Neuronal stem cell (in vitro differentiated cells): Measurements from ENCODE around the gene ETV6.

Experiments
- DNase-seq: peaks from one replicate; pipeline ENCODE4 v3.0.0-alpha.2; 2013; ENCODE audit warnings: low spot score
- H2AFZ ChIP-seq: one replicate; pipeline ENCODE4 v1.6.1; 2013; ENCODE audit warnings: mild to moderate bottlenecking, low read length, inconsistent platforms
- H2AK5ac ChIP-seq: 2 replicates; pipeline ENCODE4 v1.6.1; 2013; ENCODE audit warnings: low read depth, mild to moderate bottlenecking, inconsistent platforms, low read length, moderate library complexity, mixed read lengths
- H2BK120ac ChIP-seq: 2 replicates; pipeline ENCODE4 v1.6.1; 2013; ENCODE audit warnings: low read depth, mild to moderate bottlenecking, inconsistent platforms, low read length, moderate library complexity, mixed read lengths
- H2BK12ac ChIP-seq: one replicate; pipeline ENCODE4 v1.6.1; 2013; ENCODE audit warnings: low read length, inconsistent platforms
- H2BK15ac ChIP-seq: 2 replicates; pipeline ENCODE4 v1.6.1; 2013; ENCODE audit warnings: mild to moderate bottlenecking, low read length, inconsistent platforms, mixed read lengths
- H2BK5ac ChIP-seq: one replicate; pipeline ENCODE4 v1.6.1; 2013; ENCODE audit warnings: inconsistent platforms, mild to moderate bottlenecking, low read length, moderate library complexity
- H3K14ac ChIP-seq: one replicate; pipeline ENCODE4 v1.6.1; 2013; ENCODE audit warnings: low read length, inconsistent platforms
- H3K18ac ChIP-seq: 2 replicates; pipeline ENCODE4 v1.6.1; 2013; ENCODE audit warnings: low read length, inconsistent platforms
- H3K23ac ChIP-seq: 2 replicates; pipeline ENCODE4 v1.6.1; 2013; ENCODE audit warnings: low read depth, mild to moderate bottlenecking, mixed read lengths, low read length, inconsistent platforms; ENCODE audit not compliant: poor library complexity
- H3K27ac ChIP-seq: replicated peaks from 3 replicates; pipeline ENCODE4 v1.5.1; 2013; ENCODE audit warnings: low read length, inconsistent platforms
- H3K27me3 ChIP-seq, 3 experiments: 2 replicates each; pipeline ENCODE4 v1.6.1; 2013; ENCODE audit warnings: low read length in 3 of 3, mild to moderate bottlenecking in 2 of 3, inconsistent platforms in 1 of 3, low read depth in 1 of 3, mixed read lengths in 1 of 3, moderate library complexity in 1 of 3; ENCODE audit not compliant: control insufficient read depth in 3 of 3, insufficient read depth in 3 of 3
- H3K36me3 ChIP-seq, 2 donors: replicated peaks in 1 of 2; 2 replicates each; pipeline ENCODE4 v1.6.1; 2013; ENCODE audit warnings: low read length in 2 of 2; ENCODE audit not compliant: control insufficient read depth in 2 of 2, insufficient read depth in 2 of 2
- H3K4ac ChIP-seq: 2 replicates; pipeline ENCODE4 v1.6.1; 2013; ENCODE audit warnings: inconsistent platforms, mild to moderate bottlenecking, low read length, moderate library complexity
- H3K4me1 ChIP-seq, 2 donors: 1 replicate in 1 of 2; 2 replicates in 1 of 2; pipeline ENCODE4 v1.6.1; 2013; ENCODE audit warnings: low read length in 2 of 2, low read depth in 1 of 2; ENCODE audit not compliant: control insufficient read depth in 2 of 2, insufficient read depth in 1 of 2
- H3K4me2 ChIP-seq: one replicate; pipeline ENCODE4 v1.6.1; 2013; ENCODE audit warnings: mild to moderate bottlenecking, low read length, inconsistent platforms; ENCODE audit not compliant: insufficient read depth, poor library complexity, severe bottlenecking
- H3K4me3 ChIP-seq, 2 donors: 2 replicates each; pipeline ENCODE4 v1.5.1; 2013; ENCODE audit warnings: low read length in 2 of 2, mild to moderate bottlenecking in 2 of 2, inconsistent platforms in 1 of 2, moderate library complexity in 1 of 2
- H3K79me1 ChIP-seq: one replicate; pipeline ENCODE4 v1.6.1; 2013; ENCODE audit warnings: low read depth, mild to moderate bottlenecking, inconsistent platforms, low read length, moderate library complexity
- H3K9ac ChIP-seq: one replicate; pipeline ENCODE4 v1.6.1; 2013; ENCODE audit warnings: mild to moderate bottlenecking, low read depth, low read length, inconsistent platforms; ENCODE audit not compliant: poor library complexity
- H3K9me3 ChIP-seq, 2 donors: replicated peaks in 1 of 2; 2 replicates each; pipeline versions ENCODE3 to v1.6.1; 2013; ENCODE audit warnings: low read length in 2 of 2, mild to moderate bottlenecking in 2 of 2, inconsistent platforms in 1 of 2, low read depth in 1 of 2, mixed read lengths in 1 of 2, moderate library complexity in 1 of 2; ENCODE audit not compliant: control insufficient read depth in 2 of 2, insufficient read depth in 1 of 2
- H4K8ac ChIP-seq: one replicate; pipeline ENCODE4 v1.6.1; 2013; ENCODE audit warnings: low read depth, mild to moderate bottlenecking, inconsistent platforms, low read length, moderate library complexity
- H4K91ac ChIP-seq: one replicate; pipeline ENCODE4 v1.6.1; 2013; ENCODE audit warnings: low read length, low read depth, mild to moderate bottlenecking, inconsistent platforms; ENCODE audit not compliant: poor library complexity
- WGBS, 2 donors: extraction: QIAGEN DNeasy Blood & Tissue Kit; methylation state at CpG; one replicate each; pipeline ENCODE4 v1.1.7; 2013; ENCODE audit warnings: missing lambda C conversion rate in 2 of 2, mixed read lengths in 1 of 2; ENCODE audit not compliant: insufficient read length in 2 of 2, insufficient replicate concordance in 1 of 2; ENCODE audit errors: extremely low coverage in 2 of 2; 5-methylcytosine and 5-hydroxymethylcytosine counted together

ETV6 gene

GRCh38 chr12:11672256-11673191, 23.1 kb downstream of the ETV6 start:
- H2BK120ac ChIP-seq, result no peak overlapping the region

DNA sequence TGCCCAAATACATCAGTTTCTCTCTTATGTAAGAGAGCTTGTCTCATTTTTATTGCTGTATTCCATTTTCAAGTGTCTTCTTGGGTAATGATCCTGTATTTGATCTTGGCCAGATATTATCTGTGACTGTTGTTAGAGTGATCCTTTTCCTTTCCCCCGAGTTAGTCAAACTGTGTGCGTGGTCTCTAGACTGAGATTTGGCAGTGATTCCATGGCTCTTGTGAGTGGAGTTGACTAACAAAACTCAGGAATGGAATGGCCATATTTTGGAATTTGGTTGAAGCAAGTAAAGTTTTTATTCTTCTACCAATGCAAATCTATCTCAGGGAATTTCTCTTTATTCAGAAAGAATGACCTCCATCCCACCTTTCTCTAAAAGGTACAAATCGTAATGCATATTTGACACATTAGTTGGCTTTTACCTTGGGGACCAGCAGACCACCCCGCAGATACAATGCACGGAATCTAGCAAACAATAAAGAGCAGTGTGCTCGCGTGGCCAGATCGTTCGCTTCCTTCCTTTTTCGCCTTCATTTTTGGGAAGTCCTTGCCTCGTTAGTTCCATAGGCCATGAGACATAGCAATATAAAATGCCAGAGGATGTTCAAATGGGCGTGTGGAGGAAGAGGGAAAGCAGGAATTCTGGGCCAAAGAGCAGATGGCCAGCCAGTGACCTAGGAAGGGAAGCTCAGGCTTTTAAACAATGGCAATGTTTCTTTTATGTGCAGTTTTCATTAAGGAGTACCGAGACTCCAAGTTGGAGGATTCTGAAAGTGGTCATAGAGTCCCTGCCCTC, 24.4 kb downstream of the ETV6 start:
- peaks cover 3 to 6% of the 10 kb centered on the region in 2 donors for H3K4me1 ChIP-seq
- no peak overlapping the region for H2BK12ac ChIP-seq
- DNase-seq, result no peak
- H2AK5ac ChIP-seq, result no peak overlapping the region
- no peak overlapping the region for H2BK5ac ChIP-seq
- no peak overlapping the region for H3K23ac ChIP-seq
- no peak overlapping the region for H3K4me3 ChIP-seq
- H3K18ac ChIP-seq, result no peak overlapping the region
- H3K4me2 ChIP-seq, result no peak overlapping the region
- no peak overlapping the region for H2AFZ ChIP-seq
- H3K79me1 ChIP-seq, result no peaks in the 10 kb centered on the region
- H2BK15ac ChIP-seq, result no peak overlapping the region
- H3K14ac ChIP-seq, result no peak overlapping the region
- no peak overlapping the region for H2BK120ac ChIP-seq
- WGBS, 2 donors, result no CpG with 5 or more reads among the region's 13 CpGs
- H4K91ac ChIP-seq, result no peak overlapping the region
- peaks cover 0 to 10% of the 10 kb centered on the region in 2 donors for H3K36me3 ChIP-seq
- no peak overlapping the region for H4K8ac ChIP-seq
- no peak overlapping the region for H3K9ac ChIP-seq
- H3K27me3 ChIP-seq, result no peaks in the 10 kb centered on the region
- H3K9me3 ChIP-seq, result no peaks in the 10 kb centered on the region
- H3K27ac ChIP-seq, result no peak overlapping the region
- H3K4ac ChIP-seq, result no peak overlapping the region

More at GRCh38 chr12:11672256-11673191, 23.1 kb downstream of the ETV6 start:
- no peak overlapping the region for H4K91ac ChIP-seq
- H2BK15ac ChIP-seq, result no peak overlapping the region
- H3K4me1 ChIP-seq, result peaks cover 3 to 6% of the 10 kb centered on the region in 2 donors
- H3K36me3 ChIP-seq, result peaks cover 0 to 1% of the 10 kb centered on the region in 2 donors
- no peak overlapping the region for H3K23ac ChIP-seq
- no peaks in the 10 kb centered on the region for H3K27me3 ChIP-seq
- no peaks in the 10 kb centered on the region for H3K9me3 ChIP-seq
- WGBS, 2 donors, result no CpG with 5 or more reads among the region's 18 CpGs
- H2AFZ ChIP-seq, result no peak overlapping the region
- no peak overlapping the region for H3K4me2 ChIP-seq
- H3K14ac ChIP-seq, result no peak overlapping the region
- no peak overlapping the region for H2BK5ac ChIP-seq
- no peak overlapping the region for H2AK5ac ChIP-seq
- H4K8ac ChIP-seq, result no peak overlapping the region
- H3K9ac ChIP-seq, result no peak overlapping the region
- H3K27ac ChIP-seq, result no peak overlapping the region
- no peak overlapping the region for H3K4me3 ChIP-seq
- DNase-seq, result no peak
- no peak overlapping the region for H2BK12ac ChIP-seq
- H3K4ac ChIP-seq, result no peak overlapping the region
- H3K18ac ChIP-seq, result no peak overlapping the region
- no peaks in the 10 kb centered on the region for H3K79me1 ChIP-seq

DNA sequence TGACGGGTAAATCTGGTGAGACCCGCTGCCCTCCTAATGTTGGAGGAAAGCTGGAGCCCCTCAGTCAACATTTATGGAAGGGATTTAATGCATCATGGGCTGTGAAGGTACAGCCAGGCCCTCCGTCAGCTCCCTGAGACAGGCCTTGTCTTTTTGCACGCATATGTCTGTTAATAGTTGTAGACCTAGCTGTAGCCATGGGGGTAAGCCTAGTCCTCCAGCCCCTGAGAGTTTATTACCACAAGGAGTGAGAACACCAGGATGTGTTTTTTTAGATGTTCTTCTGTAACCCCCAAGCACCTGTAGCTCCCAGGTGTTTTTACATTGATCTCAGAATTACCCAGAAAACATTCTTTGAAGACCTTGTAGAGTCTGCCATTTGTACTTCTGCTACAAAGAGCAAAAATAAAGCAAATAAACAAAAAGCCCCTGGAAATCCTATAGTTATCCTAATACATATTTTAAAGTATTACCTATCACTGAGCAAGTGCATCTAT, 25.5 kb downstream of the ETV6 start:
- no peaks in the 10 kb centered on the region for H3K9me3 ChIP-seq
- peaks cover 3 to 6% of the 10 kb centered on the region in 2 donors for H3K4me1 ChIP-seq
- no peak overlapping the region for H3K4me2 ChIP-seq
- H2AFZ ChIP-seq, result no peak overlapping the region
- H3K79me1 ChIP-seq, result no peaks in the 10 kb centered on the region
- no peak overlapping the region for H3K4ac ChIP-seq
- H2BK15ac ChIP-seq, result no peak overlapping the region
- H2BK5ac ChIP-seq, result no peak overlapping the region
- no peak for DNase-seq
- H3K14ac ChIP-seq, result no peak overlapping the region
- no peak overlapping the region for H3K27ac ChIP-seq
- no peak overlapping the region for H3K18ac ChIP-seq
- no peak overlapping the region for H4K8ac ChIP-seq
- H3K4me3 ChIP-seq, result no peak overlapping the region
- no peaks in the 10 kb centered on the region for H3K27me3 ChIP-seq
- no peak overlapping the region for H2BK120ac ChIP-seq
- H3K23ac ChIP-seq, result no peak overlapping the region
- no peak overlapping the region for H2BK12ac ChIP-seq
- no CpG with 5 or more reads among the region's 4 CpGs for WGBS, 2 donors
- no peak overlapping the region for H4K91ac ChIP-seq
- peaks cover 0 to 10% of the 10 kb centered on the region in 2 donors for H3K36me3 ChIP-seq
- no peak overlapping the region for H3K9ac ChIP-seq
- H2AK5ac ChIP-seq, result no peak overlapping the region

- H3K4me1 ChIP-seq, result peaks cover 3 to 6% of the 10 kb centered on the region in 2 donors
- H3K9ac ChIP-seq, result no peak overlapping the region
- no peak overlapping the region for H2AK5ac ChIP-seq
- no peak overlapping the region for H2BK5ac ChIP-seq
- H3K4me2 ChIP-seq, result no peak overlapping the region
- H2BK15ac ChIP-seq, result no peak overlapping the region
- no peaks in the 10 kb centered on the region for H3K9me3 ChIP-seq
- no CpG with 5 or more reads among the region's 4 CpGs for WGBS, 2 donors
- no peak overlapping the region for H3K18ac ChIP-seq
- peaks cover 0 to 10% of the 10 kb centered on the region in 2 donors for H3K36me3 ChIP-seq
- no peak overlapping the region for H2AFZ ChIP-seq
- DNase-seq, result no peak
- no peak overlapping the region for H3K4me3 ChIP-seq
- no peak overlapping the region for H3K14ac ChIP-seq
- H3K23ac ChIP-seq, result no peak overlapping the region
- no peak overlapping the region for H2BK12ac ChIP-seq
- no peak overlapping the region for H3K4ac ChIP-seq
- H4K8ac ChIP-seq, result no peak overlapping the region
- H3K79me1 ChIP-seq, result no peaks in the 10 kb centered on the region
- no peaks in the 10 kb centered on the region for H3K27me3 ChIP-seq
- H3K27ac ChIP-seq, result no peak overlapping the region
- H2BK120ac ChIP-seq, result no peak overlapping the region
- no peak overlapping the region for H4K91ac ChIP-seq
These were observed 26.6 kb downstream of the ETV6 start for GRCh38 chr12:11676052-11676451.
